Keratinocyte (primary cell): Measurements from ENCODE around the gene TTC32.

Experiments
- CTCF ChIP-seq, 3 experiments: IDR thresholded peaks in 1 of 3; conservative IDR thresholded peaks in 1 of 3; optimal IDR thresholded peaks in 1 of 3; 2 replicates in 2 of 3; 3 replicates in 1 of 3; pipeline versions ENCODE3 to v1.5.1; 2011; ENCODE audit warnings: low read length in 3 of 3, mild to moderate bottlenecking in 3 of 3, moderate library complexity in 2 of 3, control low read depth in 1 of 3, inconsistent platforms in 1 of 3; ENCODE audit not compliant: insufficient read depth in 2 of 3; ENCODE audit errors: extremely low read depth in 1 of 3
- EZH2 ChIP-seq: IDR thresholded peaks from one replicate; pipeline ENCODE4 v1.6.1; 2012; ENCODE audit warnings: inconsistent platforms, mild to moderate bottlenecking, low read length, moderate library complexity

GRCh38 chr2:19863303-19864041 lies 38.3 kb downstream of the TTC32 start:
- peak; percentile 80 to 97 (median 95) for TF ChIP-seq CTCF (optimal IDR thresholded peaks at IDR 0.05 in 1 of 3, IDR thresholded peaks at IDR 0.05 in 1 of 3, conservative IDR thresholded peaks at IDR 0.05 in 1 of 3; ENCODE audit: extremely low read depth in 1 of 3, insufficient read depth in 2 of 3, low read length in 3 of 3)
- TF ChIP-seq EZH2, result no peak
